GM19452 (cell line): ENCODE results near the gene RGS11.

Experiments used
- ATAC-seq: cut with Tn5 transposase; IDR thresholded peaks from one replicate; pipeline ENCODE4 v1.9.1; 2021; ENCODE audit not compliant: unreplicated experiment

Gene RGS11

DNA sequence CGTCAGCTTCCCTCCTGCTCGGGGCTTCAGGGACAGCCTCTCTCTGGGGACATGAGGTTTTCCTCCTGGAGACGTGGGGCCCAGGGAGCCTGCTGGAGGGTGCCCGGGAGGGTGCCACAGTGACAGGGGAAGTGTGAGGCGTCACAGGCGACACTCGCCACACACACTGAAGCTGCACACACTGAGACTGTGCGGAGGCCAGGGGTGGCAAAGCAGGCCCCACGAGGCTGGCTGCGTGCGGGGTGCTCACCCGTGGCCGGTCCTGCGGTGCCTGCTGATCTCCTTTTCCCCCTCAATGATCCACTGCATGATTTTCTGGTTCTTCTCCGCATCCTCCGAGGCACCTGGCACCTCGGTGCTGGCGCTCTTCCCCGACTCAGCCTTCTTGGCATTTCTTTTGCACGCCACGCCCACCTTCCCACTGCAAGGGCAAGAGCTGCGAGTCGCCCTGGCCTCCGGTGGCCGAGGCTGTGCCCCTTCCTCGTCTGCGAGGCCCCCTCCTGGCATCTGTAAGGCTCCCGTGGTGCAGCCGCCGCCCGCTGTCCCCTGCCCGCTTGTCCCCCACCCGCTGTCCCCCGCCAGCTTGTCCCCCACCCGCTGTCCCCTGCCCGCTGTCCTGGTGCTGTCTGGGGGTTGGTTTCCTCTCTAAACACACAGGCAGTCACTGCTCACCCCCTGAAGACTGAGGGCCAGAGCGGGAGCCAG, 21.2 kb upstream of the RGS11 start:
- no peak for ATAC-seq

DNA sequence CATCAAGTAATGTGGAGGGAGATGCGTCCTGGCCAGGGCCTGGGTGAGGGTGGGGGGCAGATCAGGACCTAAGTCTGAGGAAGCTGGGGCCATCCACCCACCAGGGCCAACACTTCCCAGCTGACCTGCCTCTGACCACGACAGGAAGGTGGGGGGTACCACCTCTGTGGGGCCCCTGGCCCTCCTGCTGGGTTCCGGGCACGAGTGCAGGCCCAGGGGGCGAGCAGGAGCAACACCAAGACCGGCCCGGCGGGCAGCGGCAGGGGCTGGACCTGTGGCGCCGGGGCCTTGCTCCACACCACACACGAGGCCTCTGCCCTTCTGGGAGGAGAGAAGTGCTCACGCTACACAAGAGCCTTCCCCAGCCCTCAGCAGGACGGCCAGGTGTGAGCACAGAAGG, 20.5 kb upstream of the RGS11 start:
- ATAC-seq = no peak

DNA sequence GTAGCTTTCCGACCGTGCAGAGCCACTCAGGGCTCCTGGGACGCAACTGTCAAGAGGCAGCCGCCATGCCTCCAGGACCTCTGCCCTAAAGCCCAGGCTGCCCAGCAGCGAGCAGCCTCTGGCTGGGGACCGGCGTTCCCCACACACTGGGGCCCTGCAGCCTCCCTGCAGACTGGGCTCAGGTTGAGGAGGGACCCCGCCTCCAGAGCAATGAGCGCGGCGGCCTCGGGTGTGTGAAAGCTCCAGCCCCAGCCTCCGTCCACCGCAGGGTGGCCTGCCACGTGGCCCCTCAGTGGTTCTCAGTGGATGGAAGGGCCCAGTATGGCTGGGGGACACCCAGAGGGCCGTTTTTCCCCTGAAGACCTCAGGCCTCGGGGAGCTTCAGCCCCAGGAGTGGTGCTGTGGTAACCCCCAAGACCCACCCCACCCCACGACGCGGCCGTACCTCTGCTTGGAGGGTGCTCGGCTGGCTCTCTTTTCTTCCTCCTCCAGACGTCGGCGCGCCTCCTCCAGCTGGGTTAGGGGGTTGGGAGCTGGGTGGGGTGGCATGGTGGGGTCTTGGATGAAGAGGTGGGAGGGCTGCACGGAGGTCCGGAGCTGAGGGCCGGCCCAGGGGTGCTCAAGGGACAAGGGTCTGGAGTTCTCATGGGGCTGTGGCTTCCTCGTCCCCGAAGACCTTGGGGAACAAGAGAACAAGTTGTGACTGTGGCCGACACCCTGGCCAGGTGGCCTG, 17.5 kb upstream of the RGS11 start:
- ATAC-seq = no peak

DNA sequence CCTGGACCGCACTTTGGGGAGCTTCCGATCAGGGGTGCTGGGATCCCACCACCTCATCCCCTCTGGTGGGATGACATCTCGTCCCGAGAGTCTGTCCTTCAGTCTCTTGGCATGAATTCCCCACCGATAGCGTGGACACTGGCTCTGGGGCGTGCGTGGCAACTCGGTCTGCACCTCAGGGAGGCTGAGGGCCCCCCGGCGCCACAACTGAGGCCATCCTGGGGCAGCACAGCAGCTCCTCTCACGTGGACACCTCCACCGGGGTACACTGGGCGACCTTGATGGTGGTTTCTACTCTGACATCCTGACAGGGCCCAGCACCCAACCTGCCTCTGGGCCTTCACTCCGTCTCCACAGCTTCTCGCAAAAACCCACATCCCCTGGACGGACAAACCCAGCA, 15.8 kb upstream of the RGS11 start:
- ATAC-seq = no peak

DNA sequence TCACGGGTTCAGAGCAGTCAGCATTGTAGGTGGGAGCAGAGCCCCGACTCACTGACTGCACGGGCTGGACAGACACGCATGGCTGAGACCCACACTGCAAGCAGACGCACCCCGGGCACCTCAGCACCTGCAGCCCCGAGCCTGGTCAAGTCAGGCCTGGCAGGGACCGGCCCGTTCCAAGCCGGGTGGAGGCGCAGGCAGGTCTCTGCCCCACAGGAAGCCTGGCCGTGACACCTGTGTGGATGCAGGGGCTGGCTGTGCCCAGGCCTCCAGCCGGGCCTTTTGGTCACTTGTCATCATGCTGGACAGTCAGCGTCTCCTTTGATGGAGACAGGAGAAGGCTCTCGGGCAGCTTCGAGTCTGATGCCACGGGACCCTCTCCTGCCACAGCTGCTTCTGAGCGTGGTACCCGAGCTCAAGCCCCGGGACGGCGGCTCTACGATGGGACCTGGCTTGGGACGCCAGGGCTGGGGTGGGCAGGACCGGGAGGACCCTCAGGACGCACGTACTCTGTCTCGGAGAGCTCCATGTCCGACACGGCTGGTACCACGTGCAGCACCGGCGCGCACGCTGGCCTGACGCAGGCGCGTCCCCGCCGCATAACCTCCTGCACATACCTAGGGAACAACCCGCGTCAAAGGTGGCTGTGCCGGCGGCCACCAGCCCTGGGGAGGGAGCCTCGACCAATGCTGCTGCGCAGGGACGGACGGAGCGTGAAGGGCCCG, 15.1 kb upstream of the RGS11 start:
- no peak for ATAC-seq

DNA sequence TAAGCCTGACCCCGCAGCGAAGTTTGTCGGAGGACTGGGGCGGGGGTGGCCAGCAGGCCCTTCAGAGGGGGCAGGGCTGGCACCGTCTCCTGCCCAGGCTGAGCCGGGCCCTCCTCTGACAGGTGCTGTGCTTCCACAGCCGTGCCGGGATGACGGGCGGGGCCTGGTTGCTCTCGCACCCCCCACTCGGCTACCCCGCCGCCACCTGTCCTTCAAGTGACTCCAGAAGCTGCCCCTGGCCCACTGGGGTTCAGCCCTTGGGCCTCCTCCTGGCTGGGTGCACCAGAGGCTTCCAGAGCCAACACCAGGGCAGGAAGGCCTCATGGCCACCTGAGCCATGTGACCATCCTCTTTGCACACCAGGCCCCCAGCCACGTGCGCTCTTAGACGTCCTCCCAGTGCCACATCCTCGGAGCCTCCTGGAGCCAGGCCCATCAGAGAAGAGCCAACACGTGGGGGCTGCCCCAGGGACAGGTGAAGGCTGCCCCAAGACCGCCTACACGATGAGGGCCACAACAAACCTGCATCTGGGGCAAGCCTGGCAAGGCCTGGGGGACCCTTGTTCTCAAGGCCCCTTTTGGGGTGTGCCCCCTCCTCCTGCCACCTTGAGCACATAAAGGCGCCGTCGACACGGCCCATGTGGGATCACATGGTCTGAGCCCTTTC, 14.4 kb upstream of the RGS11 start:
- ATAC-seq = no peak

DNA sequence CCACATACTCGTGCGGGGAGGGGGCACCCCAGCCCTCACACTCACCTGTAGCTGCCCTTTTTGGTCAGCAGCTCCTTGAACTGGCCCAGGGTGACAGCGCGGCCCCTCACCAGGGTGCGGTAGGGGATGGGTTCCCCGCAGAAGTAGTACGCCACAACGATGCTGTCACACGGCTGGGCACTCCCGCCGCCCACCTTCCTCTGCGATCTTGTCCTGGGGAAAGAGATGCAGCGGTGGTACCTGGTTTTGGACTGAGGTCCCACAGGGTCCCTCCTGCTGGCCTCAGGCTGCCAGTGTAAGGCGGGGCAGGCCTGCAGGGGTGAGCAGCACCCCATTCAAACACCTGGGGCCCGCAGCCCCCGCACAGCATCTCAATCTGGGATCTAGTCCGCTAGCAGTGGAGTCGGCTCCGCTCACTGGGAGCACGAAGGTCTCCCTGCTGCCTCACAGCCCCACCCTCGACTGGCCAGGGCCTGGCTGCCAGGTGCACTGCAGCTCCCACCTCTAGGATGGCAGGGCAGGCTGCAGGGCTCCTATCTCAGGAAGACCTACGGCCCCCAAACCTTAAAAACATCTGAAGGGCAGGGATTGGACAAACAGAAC, 13.8 kb upstream of the RGS11 start:
- ATAC-seq = no peak

DNA sequence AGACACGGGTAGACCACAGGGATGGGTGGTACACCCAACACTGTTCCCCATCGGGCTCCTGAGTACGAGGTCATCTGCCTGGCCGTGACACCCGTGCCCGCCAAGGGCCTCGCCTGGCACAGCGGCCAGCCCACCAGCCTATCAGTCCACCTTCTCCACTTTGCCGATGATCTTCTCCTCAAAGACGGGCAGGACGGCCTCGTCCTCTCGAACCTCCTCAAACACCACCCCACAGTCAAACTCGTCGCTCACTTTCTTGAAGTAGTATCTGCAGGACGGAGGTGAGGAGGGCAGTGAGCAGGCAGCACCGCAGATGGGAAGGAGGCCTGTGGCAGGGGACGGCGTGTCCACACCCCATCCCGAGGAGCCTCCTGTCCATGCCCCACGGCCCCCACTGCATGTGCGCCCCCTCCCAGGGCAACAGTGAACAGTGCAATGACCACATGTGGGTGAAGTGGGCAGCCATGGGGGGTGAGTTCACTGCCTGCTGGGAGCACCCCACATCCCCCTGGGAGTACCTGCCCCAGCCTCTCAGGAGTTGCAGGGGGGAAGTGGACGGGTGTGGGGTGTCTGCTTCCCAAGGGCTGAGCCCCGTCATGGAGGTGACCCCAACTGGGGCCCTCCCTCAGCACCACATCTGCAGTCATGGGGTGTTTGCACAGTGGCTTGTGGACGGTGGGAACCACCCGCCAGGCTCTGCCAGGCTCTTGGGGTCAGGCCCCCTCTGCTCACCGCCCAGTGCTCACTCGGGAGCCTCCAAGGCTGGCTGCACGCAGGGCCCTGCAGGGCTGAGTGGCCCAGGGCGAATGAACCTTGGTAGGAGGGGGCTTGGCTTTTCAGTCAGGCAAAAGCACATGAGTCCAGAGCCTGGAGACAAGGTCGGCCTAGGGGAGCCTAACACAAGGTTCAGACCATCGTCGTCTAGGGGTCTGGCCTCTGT, 12.5 kb upstream of the RGS11 start:
- ATAC-seq = no peak

DNA sequence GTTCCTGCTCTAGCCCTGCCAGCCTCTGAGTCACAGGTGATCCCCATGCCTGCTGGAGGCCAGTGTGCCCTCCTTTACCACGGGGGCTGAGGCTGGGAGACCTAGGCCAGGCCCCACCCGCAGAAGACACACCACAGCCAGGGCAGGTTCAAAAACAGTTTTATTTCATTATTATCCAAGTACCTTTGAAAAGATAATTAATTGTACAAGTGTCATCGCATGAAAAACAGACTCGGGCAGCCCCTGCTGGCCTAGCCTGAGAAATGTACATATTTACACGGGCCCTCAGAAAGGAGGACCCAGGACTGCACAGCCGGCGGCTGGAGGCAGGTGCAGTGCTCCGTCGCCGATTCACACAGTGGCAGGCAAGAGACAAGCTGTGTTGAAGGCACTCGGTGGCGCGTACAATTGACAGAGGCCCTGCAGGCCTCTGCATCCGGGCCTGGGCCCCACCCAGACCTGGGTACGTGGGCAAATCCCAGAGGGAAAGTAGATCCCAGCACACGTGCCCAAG, 11.6 kb upstream of the RGS11 start:
- no peak for ATAC-seq

DNA sequence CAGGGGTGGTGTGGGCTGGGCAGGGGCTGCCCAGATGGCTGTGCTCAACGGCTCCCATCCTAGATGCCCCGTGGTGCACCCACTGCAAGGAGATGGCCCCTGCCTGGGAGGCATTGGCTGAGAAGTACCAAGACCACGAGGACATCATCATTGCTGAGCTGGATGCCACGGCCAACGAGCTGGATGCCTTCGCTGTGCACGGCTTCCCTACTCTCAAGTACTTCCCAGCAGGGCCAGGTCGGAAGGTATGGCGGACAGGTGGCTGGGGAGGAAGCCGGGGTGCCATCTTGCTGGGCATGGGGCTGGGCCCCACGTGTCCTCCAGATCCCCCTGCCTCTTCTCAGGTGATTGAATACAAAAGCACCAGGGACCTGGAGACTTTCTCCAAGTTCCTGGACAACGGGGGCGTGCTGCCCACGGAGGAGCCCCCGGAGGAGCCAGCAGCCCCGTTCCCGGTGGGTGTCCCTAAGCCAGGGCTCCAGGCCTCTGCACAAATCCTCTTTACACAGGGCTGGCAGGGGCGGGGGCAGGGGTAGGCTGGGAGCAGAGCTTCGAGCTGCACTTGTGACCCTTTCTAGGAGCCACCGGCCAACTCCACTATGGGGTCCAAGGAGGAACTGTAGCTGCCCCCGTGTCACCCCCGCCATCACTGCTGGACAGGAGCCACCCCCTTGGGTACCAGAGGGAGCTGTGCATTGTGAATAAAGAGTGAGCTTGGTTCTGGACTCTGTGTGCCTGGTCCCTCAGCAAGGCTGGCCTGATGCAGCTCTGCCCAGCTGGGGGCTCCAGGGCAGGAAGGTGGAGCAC, 10.9 kb upstream of the RGS11 start:
- ATAC-seq = no peak

DNA sequence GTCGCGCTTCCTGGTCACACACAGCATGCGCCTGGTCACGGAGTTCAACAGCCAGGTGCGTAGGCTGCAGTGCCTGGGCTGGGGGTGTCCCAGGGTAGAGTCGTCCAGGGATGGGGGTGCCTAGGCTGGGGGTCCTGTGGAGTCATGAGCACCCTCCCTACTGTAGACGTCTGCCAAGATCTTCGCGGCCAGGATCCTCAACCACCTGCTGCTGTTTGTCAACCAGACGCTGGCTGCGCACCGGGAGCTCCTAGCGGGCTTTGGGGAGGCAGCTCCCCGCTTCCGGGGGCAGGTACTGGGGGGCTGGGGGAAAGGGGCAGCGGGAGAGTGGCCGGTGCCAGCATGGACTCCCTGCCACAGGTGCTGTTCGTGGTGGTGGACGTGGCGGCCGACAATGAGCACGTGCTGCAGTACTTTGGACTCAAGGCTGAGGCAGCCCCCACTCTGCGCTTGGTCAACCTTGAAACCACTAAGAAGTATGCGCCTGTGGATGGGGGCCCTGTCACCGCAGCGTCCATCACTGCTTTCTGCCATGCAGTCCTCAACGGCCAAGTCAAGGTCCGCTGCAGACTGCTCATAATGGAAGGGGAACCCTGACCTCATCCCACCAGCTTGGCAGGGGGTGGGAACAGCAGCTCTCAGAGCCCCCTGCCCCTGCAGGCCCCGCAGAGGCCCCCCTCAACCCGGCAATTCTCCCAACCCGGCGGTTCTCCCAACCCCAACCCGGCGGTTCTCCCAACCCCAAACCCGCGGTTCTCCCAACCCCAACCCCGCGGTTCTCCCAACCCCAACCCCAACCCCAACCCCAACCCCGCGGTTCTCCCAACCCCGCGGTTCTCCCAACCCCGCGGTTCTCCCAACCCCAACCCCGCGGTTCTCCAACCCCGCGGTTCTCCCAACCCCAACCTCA, 9.7 kb upstream of the RGS11 start:
- ATAC-seq = no peak

DNA sequence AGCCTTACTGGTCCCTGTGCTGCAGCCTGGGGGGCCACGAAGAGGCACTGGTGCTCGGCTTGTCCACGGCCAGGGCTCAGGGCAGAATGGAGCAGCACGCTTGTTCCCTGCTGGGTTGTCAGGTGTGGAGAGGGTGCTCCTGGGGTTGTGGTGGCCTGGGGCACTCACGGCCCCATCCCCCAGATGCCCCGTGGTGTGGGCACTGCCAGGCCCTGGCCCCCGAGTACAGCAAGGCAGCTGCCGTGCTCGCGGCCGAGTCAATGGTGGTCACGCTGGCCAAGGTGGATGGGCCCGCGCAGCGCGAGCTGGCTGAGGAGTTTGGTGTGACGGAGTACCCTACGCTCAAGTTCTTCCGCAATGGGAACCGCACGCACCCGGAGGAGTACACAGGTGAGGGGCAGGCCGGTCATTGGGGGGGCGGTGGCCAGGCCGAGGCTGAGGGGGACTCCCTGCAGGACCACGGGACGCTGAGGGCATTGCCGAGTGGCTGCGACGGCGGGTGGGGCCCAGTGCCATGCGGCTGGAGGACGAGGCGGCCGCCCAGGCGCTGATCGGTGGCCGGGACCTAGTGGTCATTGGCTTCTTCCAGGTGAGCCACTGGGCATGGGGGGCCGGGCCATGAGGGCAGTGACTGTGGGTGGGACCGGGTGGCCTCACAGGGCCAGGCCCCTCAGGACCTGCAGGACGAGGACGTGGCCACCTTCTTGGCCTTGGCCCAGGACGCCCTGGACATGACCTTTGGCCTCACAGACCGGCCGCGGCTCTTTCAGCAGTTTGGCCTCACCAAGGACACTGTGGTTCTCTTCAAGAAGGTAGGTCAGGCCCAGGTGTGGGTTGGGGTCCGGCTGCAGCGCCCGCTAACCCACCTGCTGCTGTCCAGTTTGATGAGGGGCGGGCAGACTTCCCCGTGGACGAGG, 8.7 kb upstream of the RGS11 start:
- ATAC-seq = no peak

DNA sequence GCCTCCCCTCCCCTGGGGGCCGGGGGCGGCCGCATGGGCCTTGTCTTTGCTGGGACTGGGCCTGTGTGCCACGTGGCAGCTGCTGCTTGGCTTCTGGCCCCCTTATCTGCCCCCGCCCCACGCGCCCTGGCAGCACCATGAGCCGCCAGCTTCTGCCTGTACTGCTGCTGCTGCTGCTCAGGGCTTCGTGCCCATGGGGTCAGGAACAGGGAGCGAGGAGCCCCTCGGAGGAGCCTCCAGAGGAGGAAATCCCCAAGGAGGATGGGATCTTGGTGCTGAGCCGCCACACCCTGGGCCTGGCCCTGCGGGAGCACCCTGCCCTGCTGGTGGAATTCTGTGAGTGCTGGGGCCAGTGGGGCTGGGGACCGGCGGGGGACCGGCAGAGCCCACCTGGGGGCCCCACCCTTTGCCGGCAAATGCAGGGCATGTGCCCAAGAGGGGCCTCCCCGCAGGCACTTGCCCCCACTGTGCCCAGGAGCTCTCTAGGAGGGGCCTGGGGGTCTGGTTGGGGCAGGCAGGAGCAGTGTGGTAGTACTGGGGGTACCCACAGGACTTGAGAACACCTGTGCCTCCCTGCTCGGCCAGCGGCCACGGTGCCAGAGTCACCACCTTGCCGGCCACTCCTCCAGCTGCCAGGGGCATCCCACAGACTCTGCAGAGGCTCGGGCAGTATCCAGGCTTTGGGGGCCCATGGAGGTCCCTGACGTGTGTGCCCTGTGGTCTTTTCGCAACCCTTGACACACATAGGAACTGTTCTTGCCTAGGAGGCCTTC, 7.5 kb upstream of the RGS11 start, which contains the start of gene PDIA2:
Gene PDIA2, plus strand, starts transcription at position 132 of the 773 bp plus-strand sequence. Its CDS starts 6 bp downstream, at position 138.
- no peak for ATAC-seq

DNA sequence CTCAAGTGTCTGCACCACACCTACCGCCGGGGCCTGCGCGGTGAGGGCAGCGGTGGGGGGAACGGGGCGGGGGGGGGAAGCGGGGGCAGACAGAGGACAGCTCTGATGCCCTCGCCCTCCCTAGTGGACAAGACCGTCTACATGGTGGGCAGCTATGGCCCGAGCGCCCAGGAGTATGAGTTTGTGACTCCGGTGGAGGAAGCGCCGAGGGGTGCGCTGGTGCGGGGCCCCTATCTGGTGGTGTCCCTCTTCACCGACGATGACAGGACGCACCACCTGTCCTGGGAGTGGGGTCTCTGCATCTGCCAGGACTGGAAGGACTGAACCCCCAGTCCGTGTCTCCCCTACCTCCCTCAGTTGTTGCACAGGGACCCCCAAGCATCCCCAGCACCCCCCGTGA, 6.7 kb upstream of the RGS11 start:
- ATAC-seq = no peak

DNA sequence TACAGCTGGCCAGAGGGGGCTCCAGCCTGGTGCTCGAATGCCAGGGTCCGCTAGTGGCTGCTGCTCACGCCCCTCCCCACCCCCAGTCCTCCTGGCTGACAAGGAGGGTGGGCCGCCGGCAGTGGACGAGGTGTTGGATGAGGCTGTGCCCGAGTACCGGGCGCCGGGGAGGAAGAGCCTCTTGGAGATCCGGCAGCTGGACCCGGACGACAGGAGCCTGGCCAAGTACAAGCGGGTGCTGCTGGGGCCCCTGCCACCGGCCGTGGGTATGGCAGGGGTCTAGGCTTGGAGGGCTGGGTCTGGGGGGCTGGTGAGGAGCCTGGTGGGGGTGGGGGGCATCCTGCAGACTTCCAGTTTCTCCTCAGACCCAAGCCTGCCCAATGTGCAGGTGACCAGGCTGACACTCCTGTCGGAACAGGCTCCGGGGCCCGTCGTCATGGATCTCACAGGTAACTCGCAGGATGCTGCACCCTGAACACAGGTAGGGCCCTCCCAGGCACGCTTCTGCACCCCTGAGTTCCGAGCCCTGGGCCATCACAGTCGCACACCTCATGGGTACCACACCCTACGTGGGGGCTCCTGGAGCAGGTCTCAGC, 6.0 kb upstream of the RGS11 start:
- no peak for ATAC-seq
